ENCODE measurements around the gene GPR27.
A peak's percentile ranks its signal among the peaks of the same experiment; 100 is the strongest.

Gene GPR27

DNA sequence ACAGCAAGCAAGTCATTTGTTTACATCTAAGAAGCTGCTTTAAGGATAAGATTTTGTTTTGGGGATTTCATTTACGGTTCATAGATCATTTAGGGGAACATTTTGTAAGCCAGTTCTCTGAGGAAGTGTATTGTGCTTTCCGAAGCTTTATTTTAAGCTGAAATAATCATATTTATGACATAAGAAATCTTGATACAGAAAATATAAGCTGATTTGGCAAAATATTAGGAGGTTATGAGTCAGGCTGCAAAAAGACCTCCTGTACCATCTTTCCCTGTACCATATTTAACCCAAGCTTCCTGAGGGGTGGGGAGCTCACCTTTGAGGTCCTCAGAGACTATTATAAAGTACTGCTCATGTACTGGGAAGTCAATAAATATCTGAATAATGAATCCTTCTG lies 20.3 kb upstream of the GPR27 start:
- DNase-seq: no peak

DNA sequence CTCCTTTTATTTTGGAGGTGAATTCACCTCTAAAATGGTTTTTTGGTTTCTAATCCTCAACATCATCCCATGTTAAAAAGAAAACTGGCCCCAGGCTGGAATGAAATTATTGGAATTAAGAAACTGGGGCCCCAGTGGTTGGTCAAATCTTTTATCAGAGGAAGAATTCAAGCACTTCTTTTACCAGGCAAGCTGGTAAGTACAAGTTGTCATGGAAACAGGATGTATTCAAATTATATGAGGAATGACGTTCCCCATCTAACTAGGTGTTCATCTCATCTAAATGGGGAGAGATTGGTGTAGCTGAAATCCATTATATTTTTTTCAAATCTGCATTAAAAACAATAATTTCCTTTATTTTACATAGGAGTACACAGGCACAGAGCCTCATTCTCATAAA lies 18.8 kb upstream of the GPR27 start:
- DNase-seq: no peak

DNA sequence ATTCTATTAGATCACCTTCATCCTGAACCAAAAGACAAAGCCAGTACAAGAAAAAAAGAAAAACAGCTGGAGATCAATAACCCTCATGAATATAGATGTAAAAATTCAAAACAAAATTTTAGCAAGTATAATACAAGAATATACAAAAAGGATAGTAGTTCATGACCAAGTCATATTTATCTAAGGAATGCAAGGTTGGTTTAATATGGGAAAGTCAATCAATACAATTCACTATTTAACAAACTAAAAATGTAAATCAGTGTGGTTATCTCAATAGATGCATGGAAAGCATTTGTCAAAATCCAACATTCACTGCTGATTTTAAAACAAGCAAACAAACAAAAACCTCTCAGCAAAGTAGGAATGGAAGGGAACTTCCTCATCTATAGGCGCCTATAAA lies 11.0 kb upstream of the GPR27 start:
- no peak for DNase-seq

DNA sequence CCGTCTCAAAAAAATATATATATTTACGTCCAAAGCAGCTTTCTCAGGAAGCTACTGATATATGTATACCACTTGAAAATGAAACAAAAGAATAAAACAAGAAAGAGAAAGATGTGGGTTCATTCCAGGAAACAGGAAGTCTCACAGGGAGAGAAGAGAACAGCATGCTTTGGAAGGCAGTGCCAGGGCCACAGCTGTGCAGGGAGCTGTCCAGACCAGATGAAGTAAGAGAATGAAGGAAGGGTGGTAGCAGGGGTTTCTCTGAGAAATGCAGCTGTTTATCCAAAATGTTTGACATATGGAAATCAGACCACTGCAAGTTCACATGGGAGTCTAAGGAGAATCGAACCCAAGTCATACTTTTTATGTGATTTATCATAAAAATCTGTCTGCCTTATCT lies 8.9 kb upstream of the GPR27 start:
- DNase-seq: no peak

DNA sequence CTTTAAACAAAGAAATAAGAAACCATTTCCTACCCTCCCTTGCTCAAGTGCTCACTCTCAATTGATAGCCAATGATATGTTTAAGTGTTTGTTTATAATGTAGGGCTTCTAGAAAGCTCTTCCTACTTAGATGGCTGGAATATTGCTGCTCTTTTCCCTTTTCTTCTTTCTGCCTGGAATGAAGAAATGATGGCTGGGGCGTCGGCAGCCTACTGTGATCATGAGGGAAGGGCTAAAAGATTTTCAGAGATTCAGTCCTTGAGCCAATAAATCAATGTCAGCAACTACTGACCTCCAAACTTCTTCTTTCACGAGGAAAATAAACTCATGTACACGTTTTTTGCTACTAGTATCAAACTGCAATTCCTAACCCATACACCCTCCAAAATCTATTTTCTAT lies 2.1 kb upstream of the GPR27 start:
- no peak for DNase-seq

DNA sequence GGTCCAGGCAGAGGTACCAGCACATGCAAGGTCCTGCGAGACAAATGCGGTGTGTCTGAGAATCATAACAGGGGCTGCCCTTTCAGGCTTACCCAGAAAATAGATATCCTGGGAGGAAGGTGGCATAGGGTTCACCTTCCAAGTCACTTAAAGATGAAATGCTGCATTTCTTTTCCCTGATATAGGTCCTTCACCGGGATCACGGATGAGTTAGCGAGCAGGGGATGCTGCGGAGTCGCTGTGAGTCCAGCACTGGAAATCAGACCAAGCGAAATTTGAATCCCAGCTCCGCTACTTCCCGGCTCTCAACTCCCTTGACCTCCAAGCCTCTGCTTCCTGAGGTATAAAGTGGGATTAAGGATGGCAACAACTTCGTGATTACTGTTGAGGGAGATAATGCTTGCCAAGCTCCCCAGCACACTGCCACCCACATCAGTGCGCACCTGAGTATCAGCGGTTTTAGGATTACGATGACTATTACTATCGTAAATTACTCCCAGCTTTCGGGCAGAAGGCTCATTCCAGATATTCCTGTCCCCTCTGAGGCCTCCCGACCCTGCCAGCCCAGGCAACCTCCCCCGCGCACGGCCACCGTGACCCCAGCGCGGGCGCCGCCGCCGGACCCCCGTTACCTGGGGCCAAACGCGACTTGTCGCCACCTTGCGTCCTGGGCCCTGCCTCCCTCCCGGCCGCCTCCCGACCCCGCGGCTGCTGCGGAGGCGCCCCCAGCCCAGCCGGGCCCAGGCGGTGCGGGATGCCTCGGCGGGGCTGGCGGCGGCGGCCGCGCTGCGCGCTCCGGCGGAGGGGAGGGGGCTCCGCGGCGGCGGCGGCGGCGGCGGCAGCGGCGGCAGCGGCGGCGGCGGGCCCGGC lies 589 bp upstream of the GPR27 start:
- no peak for DNase-seq

DNA sequence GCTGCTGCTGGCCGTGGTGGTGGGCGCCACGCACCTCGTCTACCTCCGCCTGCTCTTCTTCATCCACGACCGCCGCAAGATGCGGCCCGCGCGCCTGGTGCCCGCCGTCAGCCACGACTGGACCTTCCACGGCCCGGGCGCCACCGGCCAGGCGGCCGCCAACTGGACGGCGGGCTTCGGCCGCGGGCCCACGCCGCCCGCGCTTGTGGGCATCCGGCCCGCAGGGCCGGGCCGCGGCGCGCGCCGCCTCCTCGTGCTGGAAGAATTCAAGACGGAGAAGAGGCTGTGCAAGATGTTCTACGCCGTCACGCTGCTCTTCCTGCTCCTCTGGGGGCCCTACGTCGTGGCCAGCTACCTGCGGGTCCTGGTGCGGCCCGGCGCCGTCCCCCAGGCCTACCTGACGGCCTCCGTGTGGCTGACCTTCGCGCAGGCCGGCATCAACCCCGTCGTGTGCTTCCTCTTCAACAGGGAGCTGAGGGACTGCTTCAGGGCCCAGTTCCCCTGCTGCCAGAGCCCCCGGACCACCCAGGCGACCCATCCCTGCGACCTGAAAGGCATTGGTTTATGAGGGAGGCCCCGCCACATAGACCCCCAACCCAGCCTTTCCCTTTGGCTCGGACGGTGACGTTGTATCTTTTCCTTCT lies 1.1 kb downstream of the GPR27 start:
- no peak for DNase-seq

DNA sequence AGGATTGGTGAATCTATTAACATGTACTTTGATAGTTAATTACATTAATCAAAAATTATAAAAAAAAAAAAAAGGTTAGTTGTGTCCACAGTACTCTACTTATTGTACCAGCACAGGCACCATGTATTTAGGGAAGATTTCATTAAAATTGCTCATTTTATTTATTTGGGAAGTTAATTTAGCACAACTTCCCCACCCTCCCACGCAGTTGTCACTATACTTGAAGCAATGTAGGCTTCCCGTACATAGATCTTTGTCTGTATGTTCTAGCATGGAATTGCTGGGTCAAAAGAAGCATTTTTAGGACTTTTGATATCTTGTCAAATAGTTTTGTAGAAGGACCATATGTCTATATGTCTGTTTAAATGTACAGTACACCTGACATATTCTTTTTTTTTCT lies 4.4 kb downstream of the GPR27 start:
- no peak for DNase-seq

DNA sequence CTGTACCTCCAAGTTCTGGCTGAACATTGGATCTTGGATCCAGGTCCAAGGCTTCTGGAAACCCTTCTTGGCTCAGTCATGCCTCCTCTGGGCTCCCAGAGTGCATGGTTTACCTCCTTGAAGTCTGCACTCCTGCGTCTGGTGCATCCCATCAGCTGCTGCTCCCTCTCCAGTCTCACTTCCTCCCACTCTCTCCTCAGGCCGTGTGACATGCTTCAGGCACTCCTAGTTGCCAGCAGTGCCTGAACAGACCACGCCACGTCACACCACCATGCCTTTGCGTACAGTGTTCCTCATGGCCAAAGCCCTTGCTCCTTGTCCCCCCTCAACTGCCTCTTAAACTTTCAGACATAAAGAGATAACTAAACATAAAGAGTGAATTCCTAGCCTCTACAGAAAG lies 5.7 kb downstream of the GPR27 start:
- no peak for DNase-seq

DNA sequence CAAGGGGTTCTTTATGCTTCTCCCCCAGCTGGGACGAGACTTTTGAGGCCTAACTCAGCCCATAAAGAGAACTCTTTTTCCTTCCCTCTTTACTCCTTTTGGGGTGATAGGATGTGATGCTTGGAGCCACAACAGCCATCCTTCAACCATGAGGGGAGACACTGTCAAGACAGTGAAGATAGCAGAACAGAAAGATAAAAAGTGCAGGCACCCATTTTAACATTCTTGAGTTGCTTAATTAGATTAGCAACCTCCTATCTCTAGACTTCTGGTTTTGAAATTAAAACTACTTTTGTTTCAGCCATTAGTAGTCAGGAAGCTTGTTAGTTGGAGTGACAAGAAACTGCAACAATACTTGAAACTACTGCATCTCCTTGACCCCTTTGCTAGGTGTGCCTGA lies 6.5 kb downstream of the GPR27 start:
- no peak for DNase-seq

DNA sequence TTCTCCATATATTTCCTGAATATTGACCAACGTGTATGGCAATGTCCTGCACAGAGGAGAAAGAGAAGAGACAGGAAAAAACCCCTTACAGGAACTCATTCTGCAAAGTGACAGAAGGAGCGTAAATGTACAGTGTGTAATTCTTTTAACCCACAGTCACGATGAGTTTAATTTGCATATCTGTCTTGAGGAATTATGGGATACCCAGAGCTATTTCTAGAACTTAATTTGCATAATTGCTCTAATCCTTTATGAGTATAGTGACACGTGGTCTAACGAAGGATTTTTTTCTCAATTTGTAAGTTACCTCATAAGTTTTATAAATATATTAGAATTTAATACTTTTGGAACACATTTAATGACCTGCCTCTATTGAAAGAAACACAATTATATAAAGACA lies 9.8 kb downstream of the GPR27 start:
- no peak for DNase-seq

DNA sequence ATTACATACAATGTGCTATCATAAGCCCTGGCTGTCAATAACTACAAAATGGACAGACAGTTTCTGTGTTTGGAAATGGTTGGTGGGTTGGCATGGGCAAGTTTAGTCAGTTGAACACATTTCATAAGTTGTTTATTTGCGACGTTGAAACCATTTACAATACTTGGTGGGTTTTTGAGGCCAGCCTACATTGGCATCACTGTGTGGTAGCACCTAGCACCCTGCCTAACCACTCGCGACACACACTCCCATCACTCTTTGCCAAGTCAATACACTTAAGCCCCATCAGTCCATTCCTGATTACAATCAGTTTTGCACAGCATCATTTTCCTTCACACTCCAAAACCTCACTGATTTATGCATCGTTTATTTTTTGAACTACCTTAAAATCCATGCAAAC lies 17.5 kb downstream of the GPR27 start:
- no peak for DNase-seq

DNA sequence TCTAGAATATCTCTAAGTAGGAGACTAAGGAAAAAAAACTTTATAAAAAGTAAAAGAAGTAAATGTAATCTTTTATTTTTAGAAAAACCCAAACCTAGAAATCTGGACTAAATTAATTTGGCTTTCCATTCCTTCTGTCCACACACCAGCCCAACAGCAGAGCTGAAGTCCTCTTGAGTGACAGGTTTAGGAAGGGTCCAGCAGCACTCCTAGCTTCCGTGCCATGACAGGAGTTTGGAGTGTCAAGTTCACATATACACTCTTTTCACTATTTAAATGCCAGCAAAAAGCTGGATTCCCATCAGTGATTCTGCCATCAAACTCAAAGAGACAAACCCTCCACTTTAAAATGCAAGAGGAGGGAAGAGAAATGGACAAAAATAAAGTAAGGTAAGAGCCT lies 18.2 kb downstream of the GPR27 start:
- DNase-seq: no peak

DNA sequence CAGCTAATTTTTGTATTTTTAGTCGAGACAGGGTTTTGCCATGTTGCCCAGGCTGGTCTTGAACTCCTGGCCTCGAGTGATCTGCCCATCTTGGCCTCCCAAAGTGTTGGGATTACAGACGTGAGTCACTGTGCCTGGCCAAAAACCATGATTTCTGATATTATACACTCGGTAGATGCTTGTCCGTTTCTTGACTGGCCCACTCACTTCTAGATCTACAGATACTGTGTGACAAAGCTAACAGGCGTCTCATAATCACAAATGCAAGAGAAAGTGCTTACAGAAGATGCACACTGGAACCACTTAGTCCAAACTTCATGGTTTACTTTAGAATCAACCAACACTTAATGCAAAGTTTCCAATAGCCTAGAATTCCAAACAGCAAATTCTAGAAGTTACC lies 22.9 kb downstream of the GPR27 start:
- DNase-seq: no peak

DNA sequence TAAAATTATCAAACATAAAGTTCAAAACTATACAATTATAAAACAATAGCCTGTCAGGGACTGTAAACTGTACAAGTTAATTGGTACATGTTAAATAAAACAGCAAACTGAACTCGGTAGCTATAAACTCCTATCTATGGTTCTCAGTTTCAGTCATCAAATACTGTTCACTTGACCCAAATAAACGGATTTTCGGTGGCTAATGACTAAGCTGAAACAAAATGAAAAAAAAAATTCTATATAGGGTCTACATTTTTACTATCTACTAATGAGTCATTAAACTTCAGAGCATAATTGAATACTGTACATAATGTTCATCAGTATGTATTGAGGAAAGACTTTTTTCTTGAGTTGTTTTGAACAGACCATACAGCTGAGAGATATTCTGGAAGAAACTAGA lies 24.7 kb downstream of the GPR27 start:
- DNase-seq: no peak

DNA sequence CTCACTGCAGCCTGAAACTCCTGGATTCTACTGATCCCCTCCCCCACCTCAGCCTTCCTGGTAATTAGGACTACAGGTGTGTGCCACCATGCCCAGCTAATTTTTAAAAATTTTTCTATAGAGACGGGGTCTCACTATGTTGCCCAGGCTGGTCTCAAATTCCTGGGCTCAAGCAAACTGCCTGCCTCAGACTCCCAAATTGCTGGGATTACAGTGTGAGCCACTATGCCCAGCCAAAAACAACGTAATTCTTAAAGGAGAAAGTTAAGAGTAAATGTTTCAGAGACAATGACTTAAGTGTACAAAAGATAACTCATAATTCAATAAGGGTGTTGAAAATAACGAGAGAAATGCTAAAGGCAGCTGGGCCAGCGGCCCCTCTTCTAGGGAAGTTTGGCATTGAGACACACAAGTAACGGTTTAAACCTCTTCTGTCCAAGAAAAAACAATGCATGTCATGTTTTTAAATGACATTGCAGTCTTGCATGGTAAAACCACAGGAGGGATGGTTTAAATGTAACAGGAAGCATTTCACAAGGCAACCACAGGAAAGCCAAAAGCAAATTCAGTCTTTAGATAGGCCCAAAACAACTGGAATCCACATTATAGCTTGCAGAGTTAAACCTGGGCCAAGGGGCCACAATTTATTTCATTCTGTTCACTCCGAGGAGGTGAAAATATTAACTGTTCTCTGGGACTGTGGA lies 26.2 kb downstream of the GPR27 start:
- peak; percentile 64 to 74 for DNase-seq

DNA sequence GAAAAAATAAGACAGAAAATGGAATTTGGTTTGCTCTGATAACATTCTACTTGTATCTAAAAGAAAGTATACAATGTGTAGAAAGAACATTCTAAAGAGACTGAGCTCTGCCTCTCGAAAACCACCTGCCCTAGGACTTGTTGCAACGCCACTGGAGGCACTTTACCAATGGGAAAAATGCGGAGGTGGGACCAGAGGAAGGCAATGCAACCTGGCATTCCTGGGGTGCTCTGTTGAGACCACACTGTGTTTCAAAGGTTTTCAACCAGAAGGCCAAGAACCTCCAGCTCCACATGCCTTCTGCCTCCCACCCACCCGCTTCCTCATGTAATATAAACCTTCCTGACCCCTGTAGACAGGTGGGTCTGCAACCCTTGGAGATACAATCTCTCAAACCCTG lies 26.8 kb downstream of the GPR27 start:
- DNase-seq: no peak

DNA sequence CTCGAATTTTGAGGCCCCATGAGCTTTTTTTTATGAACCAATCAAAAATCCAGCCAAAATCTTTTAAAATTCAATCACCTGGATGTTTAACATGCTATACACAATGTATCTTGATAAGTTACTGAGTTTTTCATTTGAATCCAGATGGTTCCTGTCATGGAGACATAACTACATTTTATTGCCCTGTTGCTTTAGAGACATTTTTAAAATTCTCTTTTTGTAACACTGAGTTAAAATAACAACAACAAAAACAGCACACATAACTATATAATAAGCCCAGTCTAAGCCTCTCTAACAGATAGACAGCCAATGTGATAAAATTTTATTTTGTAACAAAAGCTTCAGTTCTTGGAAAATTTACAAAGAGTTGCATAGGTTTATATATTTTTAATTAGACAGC lies 29.5 kb downstream of the GPR27 start:
- no peak for DNase-seq

DNA sequence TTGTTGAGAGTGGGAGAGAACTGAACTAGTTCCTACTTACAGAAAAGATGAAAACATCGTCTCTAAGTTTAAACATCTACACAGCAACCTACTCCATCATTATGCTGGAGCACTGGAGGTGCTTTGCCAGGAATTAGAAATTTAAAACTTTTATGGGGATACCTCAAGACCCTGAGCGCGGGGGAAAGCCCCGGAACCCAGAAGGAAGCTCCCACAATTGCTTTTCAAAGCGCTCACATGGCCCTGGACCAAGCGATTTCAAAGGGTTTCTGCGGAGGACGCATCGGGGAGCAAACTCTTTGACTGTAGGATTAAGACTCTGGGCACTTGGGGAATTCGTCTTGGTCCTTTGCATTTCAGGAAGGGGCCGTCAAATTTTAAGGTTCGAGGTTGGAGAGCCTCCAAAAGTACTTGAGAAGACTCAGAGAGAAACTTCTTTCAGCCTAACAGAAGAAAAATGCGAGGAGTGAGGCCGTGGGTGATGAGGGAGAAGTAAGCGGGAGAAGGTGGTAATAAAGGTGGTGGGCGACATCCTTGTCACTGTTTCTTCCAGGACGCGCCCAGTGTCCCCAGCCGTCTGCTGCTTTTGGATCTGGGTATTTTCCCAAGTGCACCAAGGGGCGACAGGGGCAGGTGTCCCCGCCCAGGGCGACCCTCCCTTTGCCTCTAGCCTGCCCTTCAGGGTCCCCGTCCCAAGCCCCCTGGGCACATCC lies 30.7 kb downstream of the GPR27 start:
- DNase-seq: no peak

DNA sequence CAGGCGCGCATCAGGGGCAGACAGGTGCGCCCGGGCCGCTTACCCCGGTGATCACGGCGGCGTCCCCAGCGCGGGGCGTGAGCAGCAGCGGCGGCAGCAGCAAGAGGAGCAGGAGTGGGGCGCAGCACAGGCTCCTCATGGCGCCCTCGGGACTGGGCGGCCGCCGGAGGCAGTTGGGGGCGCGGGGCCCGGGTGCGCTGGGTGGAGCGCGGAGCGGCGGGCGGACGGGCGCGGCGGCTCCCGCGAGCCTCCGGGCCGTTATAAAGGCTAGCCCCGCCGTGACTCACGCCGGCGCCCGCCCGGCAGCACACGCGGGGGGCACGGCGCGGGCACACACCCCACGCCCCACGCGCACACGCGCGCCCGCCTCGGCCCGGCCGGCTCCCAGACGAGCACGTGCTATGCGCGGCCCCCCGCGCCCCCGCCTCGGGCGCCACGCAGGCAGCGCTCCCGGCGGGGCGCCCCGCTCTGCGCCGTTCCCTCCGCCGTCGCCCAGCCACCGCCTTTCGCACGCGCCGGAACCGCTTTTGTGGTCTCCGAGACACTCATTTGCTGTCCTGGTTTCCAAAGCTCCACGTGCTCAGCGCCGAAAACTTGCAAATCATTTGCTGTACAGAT lies 31.4 kb downstream of the GPR27 start, which contains the start of gene PROK2:
PROK2 (minus strand) TSS at position 235 of the 618 bp plus-strand sequence; CDS start at position 139, 96 bp downstream.
- no peak for DNase-seq

DNA sequence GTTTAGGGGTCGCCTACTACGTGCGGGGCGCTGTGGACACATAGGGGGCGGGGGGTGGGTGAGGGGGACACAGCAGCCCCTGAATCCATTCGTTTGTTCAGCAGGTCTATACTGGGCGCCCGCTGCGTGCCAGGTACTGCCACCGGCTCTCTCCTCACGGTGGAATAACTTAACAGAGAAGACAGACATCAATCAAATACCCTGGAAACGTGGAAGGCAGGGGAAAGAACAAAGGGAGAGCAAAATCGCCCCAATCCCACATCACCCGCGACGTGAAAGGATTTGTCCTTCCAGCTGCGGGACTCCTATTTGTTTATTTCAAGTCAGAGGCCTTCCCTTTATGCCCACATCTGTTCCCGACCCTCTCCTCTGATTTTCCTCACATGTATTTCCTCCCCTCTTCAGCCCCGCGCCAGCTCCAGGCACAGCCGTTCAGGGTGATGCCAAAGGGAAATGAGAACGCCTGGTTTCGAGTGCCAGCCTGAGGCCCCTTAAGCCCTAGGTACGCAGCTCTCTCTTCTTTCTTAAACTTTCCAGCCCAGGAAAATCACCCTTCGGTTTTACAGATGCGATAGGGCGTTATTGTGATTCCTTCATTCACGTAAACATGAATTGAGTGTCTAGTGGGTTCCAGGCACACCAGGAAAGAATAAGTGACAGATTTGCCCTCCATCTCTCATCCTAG lies 32.0 kb downstream of the GPR27 start:
- no peak for DNase-seq

DNA sequence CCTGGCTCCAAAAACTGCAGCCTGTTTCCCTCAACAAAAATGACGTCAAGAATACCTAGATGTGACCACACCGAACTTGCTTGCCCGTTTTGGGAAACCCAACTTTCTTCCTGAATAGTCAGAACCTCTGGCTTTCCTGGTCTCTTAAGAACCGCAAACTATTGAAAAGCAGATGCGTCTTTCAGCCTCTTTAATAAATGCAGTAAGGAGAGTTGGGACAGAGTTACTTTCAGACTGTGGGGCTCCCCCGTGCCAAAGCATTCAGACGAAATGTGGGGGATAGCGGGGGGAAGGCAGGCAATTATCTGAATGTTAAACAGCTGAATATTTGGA lies 32.5 kb downstream of the GPR27 start:
- DNase-seq: no peak

Measured in Kasumi-1 (cell line).